Keratinocyte (primary cell): ENCODE data around the gene NT5M. TPM values are rescaled to one million over a fixed set of nuclear protein-coding genes. Genes with fewer than 3 reads are reported as not detected.

Experiments
- DNase-seq: peaks from one replicate; pipeline ENCODE4 v3.0.0-alpha.2; 2011; ENCODE audit warnings: low read depth, missing footprints, low spot score
- FAIRE-seq: peaks from 2 replicates; lab custom pipeline; 2011; peaks lifted over from hg19 to GRCh38; lab: Jason Lieb, UNC
- H2AFZ ChIP-seq: 2 replicates; pipeline ENCODE4 v1.6.0; 2012; ENCODE audit warnings: low read length, control low read depth, inconsistent platforms; ENCODE audit not compliant: control insufficient read depth
- H3K27ac ChIP-seq: 2 replicates; pipeline ENCODE4 v1.5.1; 2011; ENCODE audit warnings: low read length; ENCODE audit not compliant: control insufficient read depth, insufficient read depth
- H3K27me3 ChIP-seq: 3 replicates; pipeline ENCODE4 v1.6.0; 2011; ENCODE audit warnings: low read length; ENCODE audit not compliant: control insufficient read depth, insufficient read depth; ENCODE audit errors: extremely low read depth
- H3K36me3 ChIP-seq, 2 experiments: 2 replicates in 1 of 2; 3 replicates in 1 of 2; pipeline ENCODE4 v1.5.1; 2011; ENCODE audit warnings: low read length in 2 of 2, mild to moderate bottlenecking in 1 of 2; ENCODE audit not compliant: control insufficient read depth in 2 of 2, insufficient read depth in 2 of 2; ENCODE audit errors: extremely low read depth in 1 of 2
- H3K4me1 ChIP-seq: 3 replicates; pipeline ENCODE4 v1.5.1; 2011; ENCODE audit warnings: low read length; ENCODE audit not compliant: control insufficient read depth, insufficient read depth; ENCODE audit errors: extremely low read depth
- H3K4me2 ChIP-seq: 3 replicates; pipeline ENCODE4 v1.6.0; 2011; ENCODE audit warnings: low read depth, low read length; ENCODE audit not compliant: control insufficient read depth, insufficient read depth; ENCODE audit errors: extremely low read depth
- H3K4me3 ChIP-seq, 3 experiments: fragments of 200-600 bp in 1 of 3; sonication (generic) in 1 of 3; 2 replicates in 2 of 3; 3 replicates in 1 of 3; pipeline ENCODE4 v1.5.1; 2011 to 2016; ENCODE audit warnings: low read length in 3 of 3, mild to moderate bottlenecking in 3 of 3, control low read depth in 2 of 3, inconsistent platforms in 1 of 3, low read depth in 1 of 3, mixed read lengths in 1 of 3, mixed run types in 1 of 3, moderate library complexity in 1 of 3; ENCODE audit not compliant: control insufficient read depth in 2 of 3, insufficient read depth in 2 of 3; ENCODE audit errors: extremely low read depth in 1 of 3
- H3K79me2 ChIP-seq: 2 replicates; pipeline ENCODE4 v1.6.0; 2012; ENCODE audit warnings: low read length; ENCODE audit not compliant: control insufficient read depth, insufficient read depth
- H3K9ac ChIP-seq: 3 replicates; pipeline ENCODE4 v1.6.0; 2011; ENCODE audit warnings: low read length; ENCODE audit not compliant: control insufficient read depth, insufficient read depth; ENCODE audit errors: extremely low read depth
- H3K9me1 ChIP-seq: 3 replicates; pipeline ENCODE4 v1.6.0; 2011; ENCODE audit warnings: low read length; ENCODE audit not compliant: control insufficient read depth, insufficient read depth; ENCODE audit errors: extremely low read depth
- H3K9me3 ChIP-seq: 2 replicates; pipeline ENCODE4 v1.5.1; 2012; ENCODE audit warnings: low read depth, low read length; ENCODE audit not compliant: control insufficient read depth
- H4K20me1 ChIP-seq: 3 replicates; pipeline ENCODE4 v1.6.0; 2011; ENCODE audit warnings: low read length; ENCODE audit not compliant: control insufficient read depth, insufficient read depth; ENCODE audit errors: extremely low read depth
- EZH2 ChIP-seq: IDR thresholded peaks from one replicate; pipeline ENCODE4 v1.6.1; 2012; ENCODE audit warnings: inconsistent platforms, mild to moderate bottlenecking, low read length, moderate library complexity
- dilution Hi-C: fragments of 300-500 bp; cut with MboI; formaldehyde crosslinking; loops from one replicate; pipeline ENCODE4 v1.7.0; 2020; ENCODE audit warnings: low sequenced_read_pairs; ENCODE audit not compliant: extremely low pct_ligation_motif_present
- polyA plus RNA-seq, 5 experiments: library from polyadenylated mRNA; depleted of rRNA in 3 of 5; stranded (reverse) in 3 of 5; stranded (forward) in 1 of 5; unstranded in 1 of 5; fragments of >200 nt; gene quantifications; 1 replicate in 1 of 5; 2 replicates in 3 of 5; 3 replicates in 1 of 5; pipeline versions ENCODE4 v1.2.1 to v1.2.3, GENCODE V29; 2011 to 2012; ENCODE audit warnings: missing spikeins in 2 of 5, low read depth in 1 of 5, low replicate concordance in 1 of 5
- TF ChIP-seq, protein P1 (sequence below), 3 experiments: IDR thresholded peaks in 1 of 3; conservative IDR thresholded peaks in 1 of 3; optimal IDR thresholded peaks in 1 of 3; 2 replicates in 2 of 3; 3 replicates in 1 of 3; pipeline versions ENCODE3 to v1.5.1; 2011; ENCODE audit warnings: low read length in 3 of 3, mild to moderate bottlenecking in 3 of 3, moderate library complexity in 2 of 3, control low read depth in 1 of 3, inconsistent platforms in 1 of 3; ENCODE audit not compliant: insufficient read depth in 2 of 3; ENCODE audit errors: extremely low read depth in 1 of 3

NT5M gene
- polyA plus RNA-seq, 1 donor (not counting 4 experiments of a cell fraction or from before 2014, with no cell fraction given), result 0.16 TPM

- Histone ChIP-seq H3K9ac (no peak overlapping the region), H3K4me1 (no peaks in the 10 kb centered on the region), H3K27ac (no peak overlapping the region), H4K20me1 (no peaks in the 10 kb centered on the region), H3K9me1 (no peaks in the 10 kb centered on the region), H3K36me3 (no peaks in the 10 kb centered on the region), H3K4me3 (no peak overlapping the region), H2AFZ (no peak overlapping the region), H3K4me2 (no peak overlapping the region), H3K27me3 (peaks cover 25% of the 10 kb centered on the region), H3K9me3 (no peaks in the 10 kb centered on the region), H3K79me2 (no peaks in the 10 kb centered on the region)
- TF ChIP-seq EZH2, result no peak
- TF ChIP-seq, protein P1, sequence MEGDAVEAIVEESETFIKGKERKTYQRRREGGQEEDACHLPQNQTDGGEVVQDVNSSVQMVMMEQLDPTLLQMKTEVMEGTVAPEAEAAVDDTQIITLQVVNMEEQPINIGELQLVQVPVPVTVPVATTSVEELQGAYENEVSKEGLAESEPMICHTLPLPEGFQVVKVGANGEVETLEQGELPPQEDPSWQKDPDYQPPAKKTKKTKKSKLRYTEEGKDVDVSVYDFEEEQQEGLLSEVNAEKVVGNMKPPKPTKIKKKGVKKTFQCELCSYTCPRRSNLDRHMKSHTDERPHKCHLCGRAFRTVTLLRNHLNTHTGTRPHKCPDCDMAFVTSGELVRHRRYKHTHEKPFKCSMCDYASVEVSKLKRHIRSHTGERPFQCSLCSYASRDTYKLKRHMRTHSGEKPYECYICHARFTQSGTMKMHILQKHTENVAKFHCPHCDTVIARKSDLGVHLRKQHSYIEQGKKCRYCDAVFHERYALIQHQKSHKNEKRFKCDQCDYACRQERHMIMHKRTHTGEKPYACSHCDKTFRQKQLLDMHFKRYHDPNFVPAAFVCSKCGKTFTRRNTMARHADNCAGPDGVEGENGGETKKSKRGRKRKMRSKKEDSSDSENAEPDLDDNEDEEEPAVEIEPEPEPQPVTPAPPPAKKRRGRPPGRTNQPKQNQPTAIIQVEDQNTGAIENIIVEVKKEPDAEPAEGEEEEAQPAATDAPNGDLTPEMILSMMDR (optimal IDR thresholded peaks at IDR 0.05 in 1 of 3, IDR thresholded peaks at IDR 0.05 in 1 of 3, conservative IDR thresholded peaks at IDR 0.05 in 1 of 3; ENCODE audit: extremely low read depth in 1 of 3, insufficient read depth in 2 of 3, low read length in 3 of 3), result no peak
- no peak for DNase-seq
- dilution Hi-C loops, result no loop called here
- FAIRE-seq, result no peak
These were observed 44.2 kb downstream of the NT5M start for GRCh38 chr17:17347234-17347955.

GRCh38 chr17:17347956-17348871, 45.0 kb downstream of the NT5M start:
- H3K4me3 ChIP-seq, result no peak overlapping the region
- H3K9me3 ChIP-seq, result no peaks in the 10 kb centered on the region
- H3K27ac ChIP-seq, result no peak overlapping the region
- dilution Hi-C loops, result no loop called here
- no peak overlapping the region for H3K4me2 ChIP-seq
- H3K36me3 ChIP-seq, result no peaks in the 10 kb centered on the region
- no peak overlapping the region for H2AFZ ChIP-seq
- no peak for FAIRE-seq
- no peaks in the 10 kb centered on the region for H3K9me1 ChIP-seq
- TF ChIP-seq EZH2, result no peak
- TF ChIP-seq, protein P1 (optimal IDR thresholded peaks at IDR 0.05 in 1 of 3, IDR thresholded peaks at IDR 0.05 in 1 of 3, conservative IDR thresholded peaks at IDR 0.05 in 1 of 3; ENCODE audit: extremely low read depth in 1 of 3, insufficient read depth in 2 of 3, low read length in 3 of 3), result no peak
- no peak overlapping the region for H3K9ac ChIP-seq
- no peaks in the 10 kb centered on the region for H3K79me2 ChIP-seq
- H3K27me3 ChIP-seq, result peaks cover 25% of the 10 kb centered on the region
- no peak for DNase-seq
- H3K4me1 ChIP-seq, result no peaks in the 10 kb centered on the region
- H4K20me1 ChIP-seq, result no peaks in the 10 kb centered on the region
